CD14-positive monocyte (primary cell): ENCODE data around the gene LTBP1. TPM values are rescaled to one million over a fixed set of nuclear protein-coding genes. Genes with fewer than 3 reads are reported as not detected.

Source experiments
- DNase-seq, 3 donors: peaks; one replicate each; pipeline ENCODE4 v3.0.0-alpha.2; 2011 to 2022
- H2AFZ ChIP-seq: 2 replicates; pipeline ENCODE4 v1.6.0; 2012; ENCODE audit warnings: mild to moderate bottlenecking, low read depth, low read length, inconsistent platforms; ENCODE audit not compliant: insufficient read depth, poor library complexity, severe bottlenecking
- H3K27ac ChIP-seq, 2 donors: 1 replicate in 1 of 2; 2 replicates in 1 of 2; pipeline ENCODE4 v1.5.1; 2012 to 2013; ENCODE audit warnings: low read length in 2 of 2, control low read depth in 1 of 2, inconsistent platforms in 1 of 2, low read depth in 1 of 2, mild to moderate bottlenecking in 1 of 2
- H3K27me3 ChIP-seq, 2 donors: one replicate each; pipeline versions ENCODE4 v1.6.0 to v1.6.1; 2011 to 2013; ENCODE audit warnings: low read length in 2 of 2; ENCODE audit not compliant: control insufficient read depth in 2 of 2, insufficient read depth in 2 of 2
- H3K36me3 ChIP-seq, 2 donors: replicated peaks in 1 of 2; 1 replicate in 1 of 2; 2 replicates in 1 of 2; pipeline versions ENCODE4 v1.5.1 to v1.6.1; 2012 to 2013; ENCODE audit warnings: low read length in 2 of 2, control low read depth in 1 of 2, inconsistent platforms in 1 of 2, mild to moderate bottlenecking in 1 of 2; ENCODE audit not compliant: insufficient read depth in 2 of 2, control insufficient read depth in 1 of 2
- H3K4me1 ChIP-seq, 2 donors: 1 replicate in 1 of 2; 2 replicates in 1 of 2; pipeline versions ENCODE4 v1.5.1 to v1.6.1; 2012 to 2013; ENCODE audit warnings: low read length in 2 of 2, control low read depth in 1 of 2, inconsistent platforms in 1 of 2, mild to moderate bottlenecking in 1 of 2, moderate library complexity in 1 of 2; ENCODE audit not compliant: insufficient read depth in 2 of 2, control insufficient read depth in 1 of 2
- H3K4me2 ChIP-seq: replicated peaks from 2 replicates; pipeline ENCODE3; 2012; ENCODE audit warnings: low read length, moderate library complexity, mild to moderate bottlenecking; ENCODE audit not compliant: poor library complexity, severe bottlenecking; ENCODE audit errors: extremely low read depth
- H3K4me3 ChIP-seq, 3 experiments: fragments of 200-600 bp in 1 of 3; sonication (generic) in 1 of 3; replicated peaks in 1 of 3; 1 replicate in 2 of 3; 2 replicates in 1 of 3; pipeline ENCODE4 v1.5.1; 2011 to 2013; ENCODE audit warnings: low read length in 3 of 3, mild to moderate bottlenecking in 3 of 3, control low read depth in 2 of 3, low read depth in 2 of 3, inconsistent platforms in 1 of 3, moderate library complexity in 1 of 3
- H3K79me2 ChIP-seq: 2 replicates; pipeline ENCODE4 v1.6.0; 2012; ENCODE audit warnings: mild to moderate bottlenecking, control low read depth, inconsistent platforms, low read length, moderate library complexity; ENCODE audit not compliant: insufficient read depth
- H3K9ac ChIP-seq: 2 replicates; pipeline ENCODE4 v1.6.0; 2017; ENCODE audit warnings: low read length, mild to moderate bottlenecking; ENCODE audit not compliant: insufficient read depth, poor library complexity, severe bottlenecking
- H3K9me3 ChIP-seq, 2 donors: replicated peaks in 1 of 2; 1 replicate in 1 of 2; 2 replicates in 1 of 2; pipeline versions ENCODE4 v1.5.1 to v1.6.1; 2012 to 2013; ENCODE audit warnings: low read length in 2 of 2, control low read depth in 1 of 2; ENCODE audit not compliant: control insufficient read depth in 1 of 2, insufficient read depth in 1 of 2
- H4K20me1 ChIP-seq: 2 replicates; pipeline ENCODE4 v1.6.0; 2012; ENCODE audit warnings: mild to moderate bottlenecking, low read length, control low read depth, moderate library complexity; ENCODE audit not compliant: insufficient read depth
- H3K27ac Mint-ChIP-seq, 7 donors: one replicate each; pipeline ENCODE4 v1.8.0; 2020; ENCODE audit warnings: mild to moderate bottlenecking in 7 of 7, mixed read lengths in 7 of 7, moderate library complexity in 6 of 7, inconsistent platforms in 2 of 7
- H3K27me3 Mint-ChIP-seq, 3 donors: one replicate each; pipeline ENCODE4 v1.8.0; 2021 to 2022; ENCODE audit warnings: low read depth in 3 of 3, mild to moderate bottlenecking in 3 of 3, mixed read lengths in 3 of 3, moderate library complexity in 3 of 3, inconsistent platforms in 1 of 3
- H3K36me3 Mint-ChIP-seq, 2 donors: one replicate each; pipeline ENCODE4 v1.8.0; 2020; ENCODE audit warnings: mixed read lengths in 2 of 2, inconsistent platforms in 1 of 2, mild to moderate bottlenecking in 1 of 2
- H3K4me1 Mint-ChIP-seq: one replicate; pipeline ENCODE4 v1.8.0; 2020; ENCODE audit warnings: mild to moderate bottlenecking, mixed read lengths
- H3K4me3 Mint-ChIP-seq, 2 donors: one replicate each; pipeline ENCODE4 v1.8.0; 2020; ENCODE audit warnings: mild to moderate bottlenecking in 2 of 2, mixed read lengths in 2 of 2, moderate library complexity in 1 of 2
- H3K9me3 Mint-ChIP-seq, 7 donors: one replicate each; pipeline ENCODE4 v1.8.0; 2020 to 2022; ENCODE audit warnings: mixed read lengths in 7 of 7, mild to moderate bottlenecking in 6 of 7, moderate library complexity in 6 of 7, inconsistent platforms in 2 of 7
- CTCF ChIP-seq: fragments of 200-600 bp; IDR thresholded peaks from one replicate; pipeline ENCODE4 v1.8.0; 2022; ENCODE audit warnings: antibody characterized with exemption, mild to moderate bottlenecking
- WGBS: methylation state at CpG from one replicate; pipeline ENCODE4 v1.1.5; 2013; ENCODE audit warnings: missing lambda C conversion rate; ENCODE audit not compliant: insufficient coverage; 5-methylcytosine and 5-hydroxymethylcytosine counted together
- intact Hi-C, 2 donors: fragments of 100-400 bp; cut with micrococcal nuclease; formaldehyde crosslinking; loops; one replicate each; pipeline versions ENCODE4 v1.15.0 to v1.15.1; 2023
- polyA plus RNA-seq, 3 donors: library from polyadenylated mRNA; depleted of rRNA in 1 of 3; unstranded in 2 of 3; stranded (reverse) in 1 of 3; fragments of 300-500 nt in 2 of 3; fragments of >200 nt in 1 of 3; fragmentation: Illumina TruSeq in 2 of 3; gene quantifications; 1 replicate in 2 of 3; 2 replicates in 1 of 3; pipeline ENCODE4 v1.2.3, GENCODE V29; 2012 to 2021

LTBP1 gene
- polyA plus RNA-seq, 3 donors: 0.18 to 0.24 TPM; not detected in 1

- H3K36me3 Mint-ChIP-seq: no peaks in the 10 kb centered on the region
- H3K4me3 Mint-ChIP-seq: no peak overlapping the region
- Histone ChIP-seq H4K20me1 (no peaks in the 10 kb centered on the region), H3K36me3 (no peaks in the 10 kb centered on the region), H3K79me2 (no peaks in the 10 kb centered on the region), H3K4me3 (no peak overlapping the region), H3K9me3 (no peaks in the 10 kb centered on the region), H3K9ac (no peak overlapping the region), H2AFZ (no peak overlapping the region), H3K4me2 (no peak overlapping the region), H3K4me1 (no peaks in the 10 kb centered on the region), H3K27ac (no peak overlapping the region), H3K27me3 (no peaks in the 10 kb centered on the region)
- intact Hi-C loops: no loop called here
- no peak for DNase-seq
- H3K4me1 Mint-ChIP-seq: no peaks in the 10 kb centered on the region
- 98% methylated on average over 5 of the region's 5 CpGs for WGBS
- peaks cover 0 to 1% (median 0%) of the 10 kb centered on the region in 3 donors for H3K27me3 Mint-ChIP-seq
- H3K9me3 Mint-ChIP-seq: peaks cover 0 to 2% (median 0%) of the 10 kb centered on the region in 7 donors
- TF ChIP-seq CTCF: no peak
- H3K27ac Mint-ChIP-seq: no peak overlapping the region
Measured at GRCh38 chr2:33250417-33251029, 303.8 kb downstream of the LTBP1 start.

- no peak overlapping the region for H3K4me3 ChIP-seq
- WGBS: 80% methylated on average over 1 of the region's 6 CpGs
- no peaks in the 10 kb centered on the region for H3K36me3 ChIP-seq
- H3K4me1 Mint-ChIP-seq: no peaks in the 10 kb centered on the region
- no peaks in the 10 kb centered on the region for H3K4me1 ChIP-seq
- TF ChIP-seq CTCF: no peak
- no peaks in the 10 kb centered on the region for H3K36me3 Mint-ChIP-seq
- no peaks in the 10 kb centered on the region for H3K79me2 ChIP-seq
- no peak overlapping the region for H3K4me3 Mint-ChIP-seq
- no peak overlapping the region for H3K27ac ChIP-seq
- no peaks in the 10 kb centered on the region for H3K9me3 ChIP-seq
- no peak overlapping the region for H3K9ac ChIP-seq
- H3K4me2 ChIP-seq: no peak overlapping the region
- H3K27me3 Mint-ChIP-seq: peaks cover 0 to 1% (median 0%) of the 10 kb centered on the region in 3 donors
- H3K27me3 ChIP-seq: no peaks in the 10 kb centered on the region
- H4K20me1 ChIP-seq: no peaks in the 10 kb centered on the region
- H3K27ac Mint-ChIP-seq: no peak overlapping the region
- intact Hi-C loops: no loop called here
- peaks cover 0 to 5% (median 0%) of the 10 kb centered on the region in 7 donors for H3K9me3 Mint-ChIP-seq
- DNase-seq: no peak
- no peak overlapping the region for H2AFZ ChIP-seq
Measured at GRCh38 chr2:33256162-33256755, 309.5 kb downstream of the LTBP1 start.
